A673 (cell line): ENCODE data around the gene STARD13. TPM values are rescaled to one million over a fixed set of nuclear protein-coding genes. Genes with fewer than 3 reads are reported as not detected.
A peak's percentile ranks its signal among the peaks of the same experiment; 100 is the strongest.

Source experiments
- BruUV-seq: library from RNA; stranded (reverse); fragments of 400-500 nt; replicated peaks from 2 replicates; lab custom pipeline; 2021; lab: Mats Ljungman, UMichigan
- CTCF ChIA-PET: fragments of 300-600 bp; sonication (Branson Sonifier 250); formaldehyde crosslinking; loops from one replicate; lab custom pipeline; 2022; ENCODE audit warnings: antibody characterized with exemption; lab: Charles Lee
- POLR2A ChIA-PET: fragments of 300-600 bp; sonication (Branson Sonifier 250); formaldehyde crosslinking; loops from one replicate; lab custom pipeline; 2022; ENCODE audit warnings: antibody characterized with exemption; ENCODE audit not compliant: low non-redundant PET; lab: Charles Lee
- DNase-seq: peaks from one replicate; pipeline ENCODE4 v3.0.0-alpha.2; 2015; ENCODE audit warnings: low spot score
- H3K27ac ChIP-seq: fragments of 200-600 bp; sonication (generic); 2 replicates; pipeline ENCODE4 v1.5.1; 2016; ENCODE audit warnings: mixed run types, low read depth, mild to moderate bottlenecking, mixed read lengths, antibody characterized with exemption, low read length; ENCODE audit not compliant: poor library complexity, severe bottlenecking
- H3K27me3 ChIP-seq: fragments of 200-600 bp; sonication (generic); replicated peaks from 2 replicates; pipeline ENCODE4 v1.6.1; 2017; ENCODE audit warnings: mixed run types, low read depth, mild to moderate bottlenecking, mixed read lengths, antibody characterized with exemption, low read length; ENCODE audit not compliant: insufficient read depth, poor library complexity
- H3K36me3 ChIP-seq: fragments of 200-600 bp; sonication (generic); 2 replicates; pipeline ENCODE4 v1.6.1; 2016; ENCODE audit warnings: mixed run types, mild to moderate bottlenecking, mixed read lengths, antibody characterized with exemption, low read length; ENCODE audit not compliant: insufficient read depth, poor library complexity, severe bottlenecking
- H3K4me1 ChIP-seq: fragments of 200-600 bp; sonication (generic); 2 replicates; pipeline ENCODE4 v1.6.1; 2017; ENCODE audit warnings: mixed run types, mild to moderate bottlenecking, mixed read lengths, antibody characterized with exemption, low read length; ENCODE audit not compliant: insufficient read depth, poor library complexity, severe bottlenecking
- H3K4me3 ChIP-seq: fragments of 200-600 bp; sonication (generic); 2 replicates; pipeline ENCODE4 v1.5.1; 2016; ENCODE audit warnings: low read depth, mixed run types, mild to moderate bottlenecking, mixed read lengths, low read length; ENCODE audit not compliant: poor library complexity, severe bottlenecking
- H3K9me3 ChIP-seq: fragments of 200-600 bp; sonication (generic); 2 replicates; pipeline ENCODE4 v1.6.1; 2016; ENCODE audit warnings: mixed run types, low read depth, mild to moderate bottlenecking, mixed read lengths, antibody characterized with exemption, low read length; ENCODE audit not compliant: poor library complexity, severe bottlenecking
- EZH2 ChIP-seq: fragments of 200-600 bp; sonication (generic); IDR thresholded peaks from 2 replicates; pipeline ENCODE4 v1.6.1; 2017; ENCODE audit warnings: borderline replicate concordance, low read depth, mild to moderate bottlenecking, mixed read lengths, antibody characterized with exemption, low read length; ENCODE audit not compliant: poor library complexity, severe bottlenecking
- intact Hi-C: fragments of 100-400 bp; cut with micrococcal nuclease; formaldehyde crosslinking; loops from one replicate; pipeline ENCODE4 v1.10.0; 2022; ENCODE audit not compliant: unreplicated experiment
- total RNA-seq: library from RNA; stranded (reverse); gene quantifications from 2 replicates; pipeline ENCODE4 v1.2.3, GENCODE V29; 2021
- TF ChIP-seq, protein P1 (sequence below): fragments of 300-800, 200-600 bp; sonication (generic); conservative IDR thresholded peaks from 2 replicates; pipeline ENCODE4 v1.5.1; 2017; ENCODE audit warnings: low read depth, mild to moderate bottlenecking, antibody characterized with exemption, low read length, moderate library complexity, mixed read lengths

Gene STARD13
- total RNA-seq, 1 experiment from 2014 or later, result 45.7 TPM

DNA sequence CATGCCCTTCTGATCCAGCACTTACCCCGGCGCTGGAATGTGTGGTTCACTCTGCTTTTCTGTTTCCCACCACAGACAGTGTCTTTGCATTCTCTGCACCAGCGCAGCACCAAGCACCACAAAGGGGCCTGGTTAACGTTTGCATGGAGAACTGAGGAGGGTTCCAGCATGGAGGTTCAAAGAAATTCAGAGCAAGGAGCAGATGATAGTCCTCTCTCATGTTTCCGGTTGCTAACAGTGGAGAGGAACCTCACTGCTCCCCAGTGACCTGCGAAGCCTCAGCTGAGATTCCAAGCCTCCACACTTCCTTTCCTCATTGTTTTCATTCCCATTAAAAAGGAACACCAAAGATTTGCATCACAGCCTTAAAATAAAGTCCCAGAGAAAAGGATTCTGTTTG, 99.7 kb downstream of the STARD13 start:
- CTCF ChIA-PET, result no interaction called here
- peak overlapping the region; percentile 98 for H3K27ac ChIP-seq
- no peaks in the 10 kb centered on the region for H3K27me3 ChIP-seq
- peak overlapping the region; percentile 13 for H3K4me3 ChIP-seq
- H3K9me3 ChIP-seq, result no peaks in the 10 kb centered on the region
- H3K36me3 ChIP-seq, result no peaks in the 10 kb centered on the region
- peak; percentile 47 for DNase-seq
- intact Hi-C loops, result no loop called here
- H3K4me1 ChIP-seq, result peaks cover 98% of the 10 kb centered on the region
- POLR2A ChIA-PET, result no interaction called here
- BruUV-seq, result no TSS peak
- TF ChIP-seq, protein P1, sequence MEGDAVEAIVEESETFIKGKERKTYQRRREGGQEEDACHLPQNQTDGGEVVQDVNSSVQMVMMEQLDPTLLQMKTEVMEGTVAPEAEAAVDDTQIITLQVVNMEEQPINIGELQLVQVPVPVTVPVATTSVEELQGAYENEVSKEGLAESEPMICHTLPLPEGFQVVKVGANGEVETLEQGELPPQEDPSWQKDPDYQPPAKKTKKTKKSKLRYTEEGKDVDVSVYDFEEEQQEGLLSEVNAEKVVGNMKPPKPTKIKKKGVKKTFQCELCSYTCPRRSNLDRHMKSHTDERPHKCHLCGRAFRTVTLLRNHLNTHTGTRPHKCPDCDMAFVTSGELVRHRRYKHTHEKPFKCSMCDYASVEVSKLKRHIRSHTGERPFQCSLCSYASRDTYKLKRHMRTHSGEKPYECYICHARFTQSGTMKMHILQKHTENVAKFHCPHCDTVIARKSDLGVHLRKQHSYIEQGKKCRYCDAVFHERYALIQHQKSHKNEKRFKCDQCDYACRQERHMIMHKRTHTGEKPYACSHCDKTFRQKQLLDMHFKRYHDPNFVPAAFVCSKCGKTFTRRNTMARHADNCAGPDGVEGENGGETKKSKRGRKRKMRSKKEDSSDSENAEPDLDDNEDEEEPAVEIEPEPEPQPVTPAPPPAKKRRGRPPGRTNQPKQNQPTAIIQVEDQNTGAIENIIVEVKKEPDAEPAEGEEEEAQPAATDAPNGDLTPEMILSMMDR, result no peak
- no peak for TF ChIP-seq EZH2

DNA sequence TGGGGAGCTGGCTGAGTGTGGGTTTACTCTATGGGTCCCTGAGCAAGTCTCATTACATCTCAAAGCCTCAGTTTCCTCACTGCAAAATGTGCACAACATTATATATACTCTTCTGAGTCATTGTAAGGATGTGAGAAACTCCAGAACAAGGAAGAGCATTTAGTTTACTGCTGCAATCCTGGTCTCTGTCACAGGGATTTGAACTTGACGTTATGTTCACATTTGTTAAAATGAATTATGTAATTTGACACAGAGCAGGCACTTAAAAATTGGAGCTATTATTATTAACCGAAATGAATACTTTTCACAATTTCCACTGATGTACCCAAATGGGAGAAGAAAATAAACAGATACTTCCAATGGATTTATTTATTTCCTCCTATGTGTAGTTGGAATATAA, 101.0 kb downstream of the STARD13 start:
- intact Hi-C loops, result no loop called here
- POLR2A ChIA-PET, result no interaction called here

DNA sequence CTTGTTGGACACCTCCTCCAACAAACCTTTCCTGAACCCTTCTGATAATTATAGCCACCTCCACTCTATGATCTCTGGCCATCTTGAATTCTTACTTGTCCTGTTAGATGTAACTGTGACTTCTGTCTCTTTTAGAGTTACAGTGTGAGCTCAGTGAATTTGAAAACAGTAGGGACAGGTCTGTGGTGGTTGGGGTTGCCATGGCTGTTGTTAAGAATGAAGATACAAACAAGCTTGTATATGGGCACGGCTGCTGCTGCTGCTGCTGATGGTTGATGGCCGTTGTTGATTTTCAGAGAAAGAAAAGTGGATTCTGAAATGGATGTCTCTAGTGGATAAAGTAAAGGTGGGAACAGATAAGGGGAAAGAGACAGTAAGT, 101.5 kb downstream of the STARD13 start:
- Histone ChIP-seq H3K36me3 (no peaks in the 10 kb centered on the region), H3K27me3 (no peaks in the 10 kb centered on the region), H3K9me3 (no peaks in the 10 kb centered on the region), H3K4me1 (peaks cover 98% of the 10 kb centered on the region), H3K4me3 (no peak overlapping the region), H3K27ac (peak overlapping the region; percentile 98)
- POLR2A ChIA-PET, result no interaction called here
- TF ChIP-seq, protein P1, result no peak
- no peak for TF ChIP-seq EZH2
- intact Hi-C loops, result no loop called here
- CTCF ChIA-PET, result no interaction called here
- no peak for DNase-seq
- BruUV-seq, result no TSS peak

More for the DNA sequence above, 101.0 kb downstream of the STARD13 start:
- no peaks in the 10 kb centered on the region for H3K36me3 ChIP-seq
- H3K4me3 ChIP-seq, result no peak overlapping the region
- no peaks in the 10 kb centered on the region for H3K27me3 ChIP-seq
- DNase-seq, result no peak
- TF ChIP-seq, protein P1, result no peak
- TF ChIP-seq EZH2, result no peak
- BruUV-seq, result no TSS peak
- H3K9me3 ChIP-seq, result no peaks in the 10 kb centered on the region
- CTCF ChIA-PET, result no interaction called here
- H3K4me1 ChIP-seq, result peaks cover 98% of the 10 kb centered on the region
- H3K27ac ChIP-seq, result peak overlapping the region; percentile 98
